ENCODE results near the gene RLN3. TPM values are rescaled to one million over a fixed set of nuclear protein-coding genes. Genes with fewer than 3 reads are reported as not detected.
A peak's percentile ranks its signal among the peaks of the same experiment; 100 is the strongest.

The RLN3 gene
- total and polyA plus RNA-seq, 9 of the 15 experiments (the other 6 are each of a cell fraction or from before 2014, with no cell fraction given), result 0.31 to 1.2 (median 0.71) TPM; not detected in 6

- no peak for FAIRE-seq
- Histone ChIP-seq H3K4me2 (ENCODE audit: insufficient read depth, low read length) (no peak overlapping the region), H3K9ac (ENCODE audit: insufficient read depth in 1 of 2, low read depth in 2 of 2, low read length in 2 of 2) (peak overlapping the region in 1 of 2 experiments; percentile 40; a peak in 1 of 4 replicates), H3K27ac (ENCODE audit: extremely low read depth, low read depth, low read length) (no peak overlapping the region), H3K4me1 (replicated peaks in 1 of 2; ENCODE audit: control insufficient read depth in 2 of 2, insufficient read depth in 2 of 2, low read length in 2 of 2) (peaks cover 0 to 58% of the 10 kb centered on the region in 2 experiments; a peak in 2 of 5 replicates), H3K4me3 (no peak overlapping the region), H3K9me1 (ENCODE audit: control insufficient read depth, insufficient read depth, low read length) (no peaks in the 10 kb centered on the region), H3K27me3 (ENCODE audit: control insufficient read depth in 2 of 2, insufficient read depth in 2 of 2, low read length in 2 of 2) (no peaks in the 10 kb centered on the region), H3K36me3 (ENCODE audit: control insufficient read depth, insufficient read depth, low read length) (peaks cover 43% of the 10 kb centered on the region; the same call in 1 of the 3 replicates), H4K20me1 (replicated peaks; ENCODE audit: control insufficient read depth, insufficient read depth, low read length) (no peaks in the 10 kb centered on the region), H2AFZ (ENCODE audit: low read depth, low read length) (no peak overlapping the region), H3K9me3 (replicated peaks; ENCODE audit: control insufficient read depth, insufficient read depth, low read depth, low read length) (no peaks in the 10 kb centered on the region), H3K79me2 (ENCODE audit: control insufficient read depth, insufficient read depth, low read length) (no peaks in the 10 kb centered on the region)
- intact Hi-C loops (cut with micrococcal nuclease) (no loop called here), in situ Hi-C loops (cut with MboI) (no loop called here)
- WGBS (ENCODE audit: insufficient coverage, low coverage, missing lambda C conversion rate), result 76% methylated on average over 12 of the region's 15 CpGs
- BruUV-seq (replicated peaks), result no TSS peak
- no peak for TF ChIP-seq TEAD2 (tag; IDR thresholded peaks at IDR 0.05)
- no peak for TF ChIP-seq HES1 (IDR thresholded peaks at IDR 0.05; ENCODE audit: low read depth)
- 0 out of 2 replicates have a peak, but pooled peaks have one; percentile 36 for TF ChIP-seq POLR2G (IDR thresholded peaks at IDR 0.05; ENCODE audit: low read depth, low read length)
- POLR2A ChIA-PET, result no interaction called here
- DNase-seq (ENCODE audit: extremely low read depth in 1 of 4, low spot score in 3 of 4), result no peak
- no peak for ATAC-seq
- CTCF ChIA-PET (ENCODE audit: low intra/inter-chr PET ratio), result no interaction called here
These were observed 47.6 kb upstream of the RLN3 start for GRCh38 chr19:13980340-13980739.

DNA sequence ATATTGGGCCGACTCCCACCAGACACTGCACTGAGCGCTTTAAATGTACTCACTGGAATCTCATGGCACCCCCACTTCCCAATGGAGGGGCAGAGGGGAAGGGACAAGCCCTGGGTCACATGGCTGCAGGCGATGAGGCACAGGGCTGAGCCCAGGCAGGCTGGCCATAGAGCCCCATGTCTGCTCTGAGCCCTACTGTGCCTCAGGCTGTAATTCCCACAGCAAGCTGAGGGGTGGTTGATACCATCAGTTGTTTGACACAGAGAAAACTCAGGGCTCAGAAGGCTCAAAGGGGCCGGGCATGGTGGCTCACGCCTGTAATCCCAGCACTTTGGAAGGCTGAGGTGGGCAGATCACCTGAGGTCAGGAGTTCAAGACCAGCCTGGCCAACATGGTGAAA is 46.9 kb upstream of the RLN3 start:
- no TSS peak for BruUV-seq (replicated peaks)

More for the DNA sequence above, 46.9 kb upstream of the RLN3 start:
- no peak overlapping the region for H3K4me3 ChIP-seq
- CTCF ChIA-PET (ENCODE audit: low intra/inter-chr PET ratio), result no interaction called here
- intact Hi-C loops (cut with micrococcal nuclease) (no loop called here), in situ Hi-C loops (cut with MboI) (no loop called here)
- no peak overlapping the region for H3K4me2 ChIP-seq (ENCODE audit: insufficient read depth, low read length)
- H3K9ac ChIP-seq (ENCODE audit: insufficient read depth in 1 of 2, low read depth in 2 of 2, low read length in 2 of 2), result peak overlapping the region in 1 of 2 experiments; percentile 78; a peak in 2 of 4 replicates
- ATAC-seq, result peak; percentile 18; the same call in 1 of the 3 replicates
- no peak for DNase-seq (ENCODE audit: extremely low read depth in 1 of 4, low spot score in 3 of 4)
- H3K9me1 ChIP-seq (ENCODE audit: control insufficient read depth, insufficient read depth, low read length), result no peaks in the 10 kb centered on the region
- no peaks in the 10 kb centered on the region for H3K79me2 ChIP-seq (ENCODE audit: control insufficient read depth, insufficient read depth, low read length)
- POLR2A ChIA-PET, result no interaction called here
- H3K4me1 ChIP-seq (replicated peaks in 1 of 2; ENCODE audit: control insufficient read depth in 2 of 2, insufficient read depth in 2 of 2, low read length in 2 of 2), result peaks cover 0 to 64% of the 10 kb centered on the region in 2 experiments; a peak in 2 of 5 replicates
- H3K27ac ChIP-seq (ENCODE audit: extremely low read depth, low read depth, low read length), result no peak overlapping the region
- H4K20me1 ChIP-seq (replicated peaks; ENCODE audit: control insufficient read depth, insufficient read depth, low read length), result no peaks in the 10 kb centered on the region
- FAIRE-seq, result no peak
- H2AFZ ChIP-seq (ENCODE audit: low read depth, low read length), result no peak overlapping the region
- WGBS (ENCODE audit: insufficient coverage, low coverage, missing lambda C conversion rate), result 80% methylated on average over 5 of the region's 5 CpGs
- H3K36me3 ChIP-seq (ENCODE audit: control insufficient read depth, insufficient read depth, low read length), result peaks cover 37% of the 10 kb centered on the region; the same call in 1 of the 3 replicates
- no peaks in the 10 kb centered on the region for H3K27me3 ChIP-seq (ENCODE audit: control insufficient read depth in 2 of 2, insufficient read depth in 2 of 2, low read length in 2 of 2)
- no peaks in the 10 kb centered on the region for H3K9me3 ChIP-seq (replicated peaks; ENCODE audit: control insufficient read depth, insufficient read depth, low read depth, low read length)
- TF ChIP-seq MED1 (CRISPR knock-in tag; IDR thresholded peaks at IDR 0.05; ENCODE audit: borderline replicate concordance) (no peak), ZNF354B (CRISPR knock-in tag; IDR thresholded peaks at IDR 0.05) (no peak), NFATC3 (IDR thresholded peaks at IDR 0.05) (no peak)

Measured in K562 (cell line).